Measurements from ENCODE around the gene MGAT4A. TPM values are rescaled to one million over a fixed set of nuclear protein-coding genes. Genes with fewer than 3 reads are reported as not detected.

MGAT4A gene
- total and polyA plus RNA-seq, 10 of the 15 experiments (the other 5 are each of a cell fraction or from before 2014, with no cell fraction given) = 4.3 to 23.4 (median 13.6) TPM

DNA sequence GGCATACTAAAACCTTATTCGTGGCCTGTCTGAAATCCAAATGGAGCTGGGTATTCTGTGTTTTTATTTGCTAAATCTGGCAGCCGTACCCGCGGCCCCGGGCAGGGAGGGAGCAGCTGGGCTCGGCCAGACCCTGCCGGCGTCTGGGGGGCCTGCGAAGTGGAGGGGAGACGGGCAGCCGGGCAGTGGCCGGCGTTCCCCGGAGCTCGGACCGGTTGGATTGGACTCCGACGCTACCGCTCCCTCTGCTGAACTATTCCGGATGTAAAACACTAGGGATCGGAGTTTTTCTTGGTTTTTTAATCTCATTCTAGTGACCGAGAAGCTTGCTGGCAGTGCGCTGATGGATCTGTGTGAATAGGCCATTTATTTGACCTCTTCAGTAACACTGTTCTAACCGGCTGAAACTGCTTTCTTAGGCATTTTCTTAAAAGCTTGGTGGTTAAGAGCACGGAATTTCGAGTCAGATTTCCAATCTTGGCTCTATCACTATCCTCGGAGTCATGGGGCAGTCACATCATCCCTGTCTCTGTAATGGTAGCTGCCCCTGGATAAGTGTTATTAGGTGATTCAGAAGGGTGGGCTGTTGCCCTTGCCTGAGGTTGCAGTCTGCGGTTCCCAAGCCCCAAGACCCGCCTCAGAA is 121.8 kb downstream of the MGAT4A start:
- TSS peak; percentile 62 for BruUV-seq (replicated peaks)
- 3% methylated on average over 27 of the region's 29 CpGs for WGBS (ENCODE audit: insufficient coverage, insufficient replicate concordance, low lambda C conversion rate, missing lambda C conversion rate)
- Histone ChIP-seq H3K9me3 (replicated peaks; ENCODE audit: control insufficient read depth, insufficient read depth, low read length) (no peaks in the 10 kb centered on the region; the same call in 2 of the 3 replicates), H2AFZ (ENCODE audit: control insufficient read depth, low read depth, low read length) (peak overlapping the region; percentile 73), H3K79me2 (ENCODE audit: control insufficient read depth, insufficient read depth, low read length) (peaks cover 54% of the 10 kb centered on the region), H3K9ac (ENCODE audit: control insufficient read depth, insufficient read depth, low read length) (peak overlapping the region; percentile 93), H3K27me3 (replicated peaks in 1 of 2; ENCODE audit: control insufficient read depth in 2 of 2, insufficient read depth in 2 of 2, low read length in 1 of 2) (no peaks in the 10 kb centered on the region), H3K36me3 (ENCODE audit: control insufficient read depth in 2 of 2, insufficient read depth in 2 of 2, low read length in 1 of 2) (peaks cover 4 to 21% of the 10 kb centered on the region in 2 experiments), H4K20me1 (ENCODE audit: control insufficient read depth, insufficient read depth) (0 out of 2 replicates have a peak, but pooled peaks cover 3% of the 10 kb centered on the region), H3K4me2 (ENCODE audit: control insufficient read depth, insufficient read depth) (peak overlapping the region; percentile 99), H3K27ac (ENCODE audit: control insufficient read depth, insufficient read depth) (peak overlapping the region; percentile 84), H3K4me1 (ENCODE audit: control insufficient read depth, insufficient read depth, low read length) (peaks cover 9% of the 10 kb centered on the region), H3K4me3 (peak overlapping the region; percentile 87)
- RAD21 ChIA-PET (ENCODE audit: unreplicated experiment) = interaction anchor here (0.7 to 1.5 kb wide), 4 partner anchors 19 to 229 kb away, joined by 3 to 6 read pairs (median 4); no protein-coding TSS in a partner anchor
- POLR2A ChIA-PET = interaction anchor here (0.6 to 0.8 kb wide), 2 partner anchors 10 to 97 kb away, joined by 3 read pairs; no protein-coding TSS in a partner anchor
- CTCF ChIA-PET = interaction anchor here (0.6 to 1.2 kb wide), 4 partner anchors 10 to 153 kb away, joined by 3 to 4 read pairs (median 4); no protein-coding TSS in a partner anchor
- DNase-seq (ENCODE audit: low read depth, low spot score) (no peak), ATAC-seq (peak; percentile 21), FAIRE-seq (no peak)
- intact Hi-C loops (cut with micrococcal nuclease; ENCODE audit: unreplicated experiment) = loop anchor here (5.0 kb wide), 1 partner anchor 142 kb away; no protein-coding TSS in a partner anchor
- SMC1A ChIA-PET (ENCODE audit: uncharacterized antibody, unreplicated experiment) = interaction anchor here (0.7 to 1.3 kb wide), 3 partner anchors 13 to 40 kb away, joined by 3 to 4 read pairs (median 3); no protein-coding TSS in a partner anchor
- in situ Hi-C loops (cut with MboI) = no loop called here
- TF ChIP-seq SP1 (IDR thresholded peaks at IDR 0.05; ENCODE audit: low read depth, low read length) = no peak
- TF ChIP-seq MTA2 (IDR thresholded peaks at IDR 0.05; ENCODE audit: low read depth) = no peak
- TF ChIP-seq PML (IDR thresholded peaks at IDR 0.05; ENCODE audit: low read length) = 0 out of 2 replicates have a peak, but pooled peaks have one; percentile 1
- TF ChIP-seq ATF7 (IDR thresholded peaks at IDR 0.05; ENCODE audit: low read depth) = no peak
- TF ChIP-seq, protein P1, sequence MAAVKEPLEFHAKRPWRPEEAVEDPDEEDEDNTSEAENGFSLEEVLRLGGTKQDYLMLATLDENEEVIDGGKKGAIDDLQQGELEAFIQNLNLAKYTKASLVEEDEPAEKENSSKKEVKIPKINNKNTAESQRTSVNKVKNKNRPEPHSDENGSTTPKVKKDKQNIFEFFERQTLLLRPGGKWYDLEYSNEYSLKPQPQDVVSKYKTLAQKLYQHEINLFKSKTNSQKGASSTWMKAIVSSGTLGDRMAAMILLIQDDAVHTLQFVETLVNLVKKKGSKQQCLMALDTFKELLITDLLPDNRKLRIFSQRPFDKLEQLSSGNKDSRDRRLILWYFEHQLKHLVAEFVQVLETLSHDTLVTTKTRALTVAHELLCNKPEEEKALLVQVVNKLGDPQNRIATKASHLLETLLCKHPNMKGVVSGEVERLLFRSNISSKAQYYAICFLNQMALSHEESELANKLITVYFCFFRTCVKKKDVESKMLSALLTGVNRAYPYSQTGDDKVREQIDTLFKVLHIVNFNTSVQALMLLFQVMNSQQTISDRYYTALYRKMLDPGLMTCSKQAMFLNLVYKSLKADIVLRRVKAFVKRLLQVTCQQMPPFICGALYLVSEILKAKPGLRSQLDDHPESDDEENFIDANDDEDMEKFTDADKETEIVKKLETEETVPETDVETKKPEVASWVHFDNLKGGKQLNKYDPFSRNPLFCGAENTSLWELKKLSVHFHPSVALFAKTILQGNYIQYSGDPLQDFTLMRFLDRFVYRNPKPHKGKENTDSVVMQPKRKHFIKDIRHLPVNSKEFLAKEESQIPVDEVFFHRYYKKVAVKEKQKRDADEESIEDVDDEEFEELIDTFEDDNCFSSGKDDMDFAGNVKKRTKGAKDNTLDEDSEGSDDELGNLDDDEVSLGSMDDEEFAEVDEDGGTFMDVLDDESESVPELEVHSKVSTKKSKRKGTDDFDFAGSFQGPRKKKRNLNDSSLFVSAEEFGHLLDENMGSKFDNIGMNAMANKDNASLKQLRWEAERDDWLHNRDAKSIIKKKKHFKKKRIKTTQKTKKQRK (IDR thresholded peaks at IDR 0.05; ENCODE audit: low read depth, low read length) = no peak
- TF ChIP-seq POLR2AphosphoS5 (IDR thresholded peaks at IDR 0.05; ENCODE audit: low read length) = no peak
- TF ChIP-seq EGR1 (IDR thresholded peaks at IDR 0.05; ENCODE audit: borderline replicate concordance in 1 of 2, low read depth in 2 of 2, low read length in 2 of 2) = no peak
- TF ChIP-seq CHD4 (IDR thresholded peaks at IDR 0.05) = no peak
- TF ChIP-seq ASH2L (IDR thresholded peaks at IDR 0.05; ENCODE audit: borderline replicate concordance, low read depth) = 0 out of 2 replicates have a peak, but pooled peaks have one; percentile 31
- TF ChIP-seq EP300 (IDR thresholded peaks at IDR 0.05; ENCODE audit: borderline replicate concordance in 1 of 2, control insufficient read depth in 1 of 2, low read depth in 2 of 2, low read length in 2 of 2) = no peak
- TF ChIP-seq CREM (IDR thresholded peaks at IDR 0.05; ENCODE audit: low read depth) = no peak

Data from GM12878 (cell line).